NB4 (cell line): ENCODE results near the gene ZNF205.
"Not testable (repeated sequence)": the region's sequence is repeated elsewhere in the genome, so short reads cannot be mapped to it uniquely, and the experiment has no call there.

Experiments
- DNase-seq: peaks from one replicate; pipeline ENCODE4 v3.0.0; 2010; ENCODE audit warnings: low read depth
- H3K4me3 ChIP-seq: one replicate; pipeline ENCODE4 v1.5.1; 2011; ENCODE audit warnings: mild to moderate bottlenecking, low read depth, low read length, moderate library complexity
- CTCF ChIP-seq: IDR thresholded peaks from one replicate; pipeline ENCODE4 v1.5.1; 2012; ENCODE audit warnings: low read depth, low read length
- MAX ChIP-seq: IDR thresholded peaks from 2 replicates; pipeline ENCODE4 v1.6.1; 2011; ENCODE audit warnings: low read depth, low read length
- MYC ChIP-seq: IDR thresholded peaks from 2 replicates; pipeline ENCODE4 v1.6.1; 2011; ENCODE audit warnings: low read depth, low read length
- POLR2A ChIP-seq: IDR thresholded peaks from 2 replicates; pipeline ENCODE4 v1.6.1; 2011; ENCODE audit warnings: mild to moderate bottlenecking; ENCODE audit not compliant: insufficient read length; ENCODE audit errors: extremely low read depth

Gene ZNF205

GRCh38 chr16:3138342-3138741 lies 26.0 kb downstream of the ZNF205 start:
- H3K4me3 ChIP-seq = no peak overlapping the region
- no peak for DNase-seq
- TF ChIP-seq POLR2A (no peak), CTCF (no peak), MAX (no peak), MYC (no peak)

- no peak for TF ChIP-seq CTCF
- no peak for TF ChIP-seq MYC
- TF ChIP-seq MAX = no peak
- TF ChIP-seq POLR2A = no peak
Observed at GRCh38 chr16:3138823-3139426, 26.5 kb downstream of the ZNF205 start.

GRCh38 chr16:3139561-3139960 lies 27.2 kb downstream of the ZNF205 start:
- H3K4me3 ChIP-seq, DNase-seq: not testable (repeated sequence)

More at GRCh38 chr16:3138823-3139426, 26.5 kb downstream of the ZNF205 start:
- no peak for DNase-seq
- no peak overlapping the region for H3K4me3 ChIP-seq

GRCh38 chr16:3140603-3141427 lies 28.4 kb downstream of the ZNF205 start:
- DNase-seq = no peak
- no peak overlapping the region for H3K4me3 ChIP-seq
- TF ChIP-seq CTCF (no peak), MAX (no peak), POLR2A (no peak), MYC (no peak)

GRCh38 chr16:3141781-3142311 lies 29.5 kb downstream of the ZNF205 start:
- H3K4me3 ChIP-seq = no peak overlapping the region
- TF ChIP-seq CTCF (no peak), POLR2A (no peak)
- no peak for DNase-seq

GRCh38 chr16:3142327-3142726 lies 29.9 kb downstream of the ZNF205 start:
- DNase-seq = no peak
- no peak overlapping the region for H3K4me3 ChIP-seq
- TF ChIP-seq POLR2A (no peak), CTCF (no peak), MYC (no peak), MAX (no peak)
